Mammary epithelial cell (primary cell): ENCODE data around the gene ZNF697.

Experiments used
- CTCF ChIP-seq, 2 donors: IDR thresholded peaks in 1 of 2; conservative IDR thresholded peaks in 1 of 2; 2 replicates each; pipeline ENCODE4 v1.5.1; 2011 to 2012; ENCODE audit warnings: inconsistent platforms in 2 of 2, low read length in 2 of 2, mild to moderate bottlenecking in 2 of 2, control low read depth in 1 of 2, low read depth in 1 of 2; ENCODE audit not compliant: insufficient read depth in 1 of 2; ENCODE audit errors: extremely low read depth in 1 of 2
- EZH2 ChIP-seq: IDR thresholded peaks from 2 replicates; pipeline ENCODE4 v1.6.1; 2012; ENCODE audit warnings: low read length, inconsistent platforms, borderline replicate concordance

GRCh38 chr1:119637710-119638109 is 10.4 kb downstream of the ZNF697 start:
- TF ChIP-seq CTCF (conservative IDR thresholded peaks at IDR 0.05 in 1 of 2, IDR thresholded peaks at IDR 0.05 in 1 of 2; ENCODE audit: extremely low read depth in 1 of 2, insufficient read depth in 1 of 2, low read depth in 1 of 2, low read length in 2 of 2) (no peak), EZH2 (no peak)
